Pulmonary artery endothelial cell (primary cell): ENCODE results near the gene TRAPPC14. TPM values are rescaled to one million over a fixed set of nuclear protein-coding genes. Genes with fewer than 3 reads are reported as not detected.
A peak's percentile ranks its signal among the peaks of the same experiment; 100 is the strongest.

ENCODE experiments used
- DNase-seq: peaks from one replicate; pipeline ENCODE4 v3.0.0-alpha.2; 2011; ENCODE audit warnings: low read depth, low spot score
- total RNA-seq: library from RNA; depleted of rRNA; stranded (reverse); fragments of >200 nt; gene quantifications from 2 replicates; pipeline ENCODE4 v1.2.3, GENCODE V29; 2014

Gene TRAPPC14
- total RNA-seq, 1 donor from 2014 or later: 6.3 TPM

DNA sequence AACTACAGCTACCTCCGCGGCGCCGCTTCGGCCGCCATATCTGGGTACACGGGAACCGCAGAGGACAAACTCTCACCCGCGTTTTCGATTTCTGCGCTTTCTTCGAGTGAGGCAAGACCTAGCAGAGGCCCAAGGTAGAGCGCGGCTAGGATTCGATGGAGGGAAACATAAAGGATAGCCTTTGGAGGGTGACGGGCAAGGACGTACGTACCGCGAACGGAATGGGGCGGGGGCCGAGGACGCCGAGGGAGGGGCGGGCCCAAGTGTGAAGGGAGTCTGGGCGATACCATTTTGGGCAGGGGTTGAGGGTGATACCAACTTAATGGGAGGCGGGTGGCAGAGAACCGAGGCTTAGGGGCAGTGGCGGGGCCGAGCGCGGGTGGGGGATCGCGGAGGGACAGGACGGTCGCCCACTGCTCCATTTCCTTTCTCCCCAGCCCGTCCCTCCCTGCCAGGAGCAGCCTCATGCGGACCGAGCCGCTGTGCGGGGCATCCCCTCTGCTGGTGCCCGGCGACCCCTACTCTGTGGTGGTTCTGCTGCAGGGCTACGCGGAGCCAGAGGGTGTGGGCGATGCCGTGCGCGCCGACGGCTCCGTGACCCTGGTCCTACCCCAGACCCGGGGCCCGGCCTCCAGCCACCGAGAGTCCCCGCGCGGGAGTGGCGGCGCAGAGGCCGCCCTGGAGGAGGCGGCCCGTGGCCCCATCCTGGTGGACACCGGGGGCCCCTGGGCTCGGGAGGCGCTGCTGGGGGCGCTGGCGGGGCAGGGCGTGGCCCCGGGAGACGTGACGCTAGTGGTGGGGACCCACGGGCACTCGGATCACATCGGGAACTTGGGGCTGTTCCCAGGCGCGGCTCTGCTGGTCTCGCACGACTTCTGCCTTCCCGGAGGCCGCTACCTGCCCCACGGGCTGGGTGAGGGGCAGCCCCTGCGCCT is 31.3 kb downstream of the TRAPPC14 start, which contains the start of gene MBLAC1:
Gene MBLAC1, plus strand, starts transcription at position 37 of the 935 bp plus-strand sequence. Its CDS starts 429 bp downstream, at position 466.
- DNase-seq: peak; percentile 79

DNA sequence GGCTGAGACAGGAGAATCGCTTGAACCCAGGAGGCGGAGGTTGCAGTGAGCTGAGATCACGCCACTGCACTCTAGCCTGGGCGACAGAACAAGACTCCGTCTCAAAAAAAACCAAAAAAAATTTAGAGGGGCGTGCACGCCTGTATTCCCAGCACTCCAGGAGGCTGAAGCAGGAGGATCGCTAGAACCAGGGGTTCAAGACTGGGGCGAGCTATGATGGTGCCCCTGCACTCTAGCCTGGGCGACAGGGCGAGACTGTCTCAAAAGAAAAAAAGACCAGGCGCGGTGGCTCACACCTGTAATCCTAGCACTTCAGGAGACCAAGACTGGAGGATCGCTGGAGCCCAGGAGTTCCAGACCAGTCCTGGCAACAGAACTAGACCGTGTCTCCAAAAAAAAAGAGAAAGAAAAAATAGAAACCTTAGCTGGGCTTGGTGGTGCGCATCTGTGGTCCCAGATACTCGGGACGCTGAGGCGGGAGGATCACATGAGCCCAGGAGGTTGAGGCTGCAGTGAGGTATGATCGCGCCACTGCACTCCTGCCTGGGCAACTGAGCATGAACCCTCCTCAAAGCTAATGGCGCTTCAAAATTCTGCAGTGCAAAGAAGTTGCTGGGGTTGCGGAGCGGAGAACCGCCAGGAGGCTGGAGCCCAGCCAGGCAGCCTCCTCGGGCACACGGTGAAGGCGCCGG is 32.1 kb downstream of the TRAPPC14 start:
- no peak for DNase-seq

DNA sequence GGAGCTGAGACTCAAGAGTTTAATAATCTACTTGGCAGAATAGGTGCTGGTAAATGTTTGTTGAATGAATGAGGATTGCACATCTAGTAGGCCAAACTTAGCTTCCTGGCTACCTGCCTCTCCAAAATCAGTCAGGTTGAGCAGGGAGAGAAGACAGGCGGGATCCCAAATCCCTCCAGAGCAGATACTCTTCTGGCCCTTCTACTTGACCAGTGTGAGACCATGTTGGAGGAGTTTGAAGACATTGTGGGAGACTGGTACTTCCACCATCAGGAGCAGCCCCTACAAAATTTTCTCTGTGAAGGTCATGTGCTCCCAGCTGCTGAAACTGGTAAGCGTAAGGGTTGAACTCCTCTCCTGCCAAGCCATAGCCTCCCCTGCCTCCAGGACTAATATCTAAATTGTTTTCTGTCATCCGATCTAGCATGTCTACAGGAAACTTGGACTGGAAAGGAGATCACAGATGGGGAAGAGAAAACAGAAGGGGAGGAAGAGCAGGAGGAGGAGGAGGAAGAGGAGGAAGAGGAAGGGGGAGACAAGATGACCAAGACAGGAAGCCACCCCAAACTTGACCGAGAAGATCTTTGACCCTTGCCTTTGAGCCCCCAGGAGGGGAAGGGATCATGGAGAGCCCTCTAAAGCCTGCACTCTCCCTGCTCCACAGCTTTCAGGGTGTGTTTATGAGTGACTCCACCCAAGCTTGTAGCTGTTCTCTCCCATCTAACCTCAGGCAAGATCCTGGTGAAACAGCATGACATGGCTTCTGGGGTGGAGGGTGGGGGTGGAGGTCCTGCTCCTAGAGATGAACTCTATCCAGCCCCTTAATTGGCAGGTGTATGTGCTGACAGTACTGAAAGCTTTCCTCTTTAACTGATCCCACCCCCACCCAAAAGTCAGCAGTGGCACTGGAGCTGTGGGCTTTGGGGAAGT is 34.0 kb downstream of the TRAPPC14 start:
- DNase-seq: no peak

DNA sequence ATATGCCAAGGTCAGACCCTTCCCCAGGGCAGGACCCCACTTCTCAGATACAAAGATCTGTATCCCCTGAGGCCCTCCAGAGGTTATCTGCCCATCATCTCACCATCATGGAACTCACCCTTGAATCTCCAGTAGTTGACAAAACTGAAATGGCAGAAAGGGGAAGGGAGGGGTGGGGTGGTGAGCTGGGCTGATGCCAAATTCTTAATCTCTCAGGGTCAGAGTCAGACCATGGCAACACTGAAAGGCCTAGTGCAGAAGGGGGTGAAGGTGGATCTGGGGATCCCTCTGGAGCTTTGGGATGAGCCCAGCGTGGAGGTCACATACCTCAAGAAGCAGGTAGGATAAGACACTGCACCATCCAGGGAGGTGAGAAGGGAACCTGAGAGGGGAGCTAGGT is 36.0 kb downstream of the TRAPPC14 start:
- no peak for DNase-seq

DNA sequence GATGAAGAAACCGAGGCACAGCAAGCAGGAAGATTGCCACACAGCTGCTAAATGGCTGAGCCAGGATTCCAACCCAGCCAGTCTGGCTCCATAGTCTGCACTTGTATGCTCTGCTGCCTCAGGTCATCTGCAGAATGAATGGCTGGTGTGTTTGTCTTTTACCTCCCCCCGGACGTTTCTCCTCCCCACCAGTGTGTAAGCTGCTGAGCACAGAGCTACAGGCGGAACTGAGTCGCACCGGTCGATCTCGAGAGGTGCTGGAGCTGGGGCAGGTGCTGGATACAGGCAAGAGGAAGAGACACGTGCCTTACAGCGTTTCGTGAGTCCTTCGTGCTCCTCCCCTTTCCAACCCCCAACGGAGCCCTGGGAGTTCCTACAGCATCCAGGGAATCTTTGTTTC is 36.5 kb downstream of the TRAPPC14 start:
- no peak for DNase-seq

DNA sequence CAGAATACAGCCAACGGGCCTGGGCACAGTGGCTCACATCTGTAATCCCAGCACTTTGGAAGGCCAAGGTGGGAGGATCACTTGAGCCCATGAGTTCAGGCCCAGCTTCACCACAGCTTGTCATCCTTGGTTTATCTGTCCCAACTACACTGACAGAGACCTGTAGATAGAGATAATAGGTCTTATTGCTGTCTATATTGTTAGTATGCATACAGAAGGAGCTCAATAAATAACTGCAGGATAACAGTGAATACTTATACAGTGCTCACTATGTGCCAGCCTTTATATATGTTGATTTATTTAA is 37.8 kb downstream of the TRAPPC14 start:
- no peak for DNase-seq

DNA sequence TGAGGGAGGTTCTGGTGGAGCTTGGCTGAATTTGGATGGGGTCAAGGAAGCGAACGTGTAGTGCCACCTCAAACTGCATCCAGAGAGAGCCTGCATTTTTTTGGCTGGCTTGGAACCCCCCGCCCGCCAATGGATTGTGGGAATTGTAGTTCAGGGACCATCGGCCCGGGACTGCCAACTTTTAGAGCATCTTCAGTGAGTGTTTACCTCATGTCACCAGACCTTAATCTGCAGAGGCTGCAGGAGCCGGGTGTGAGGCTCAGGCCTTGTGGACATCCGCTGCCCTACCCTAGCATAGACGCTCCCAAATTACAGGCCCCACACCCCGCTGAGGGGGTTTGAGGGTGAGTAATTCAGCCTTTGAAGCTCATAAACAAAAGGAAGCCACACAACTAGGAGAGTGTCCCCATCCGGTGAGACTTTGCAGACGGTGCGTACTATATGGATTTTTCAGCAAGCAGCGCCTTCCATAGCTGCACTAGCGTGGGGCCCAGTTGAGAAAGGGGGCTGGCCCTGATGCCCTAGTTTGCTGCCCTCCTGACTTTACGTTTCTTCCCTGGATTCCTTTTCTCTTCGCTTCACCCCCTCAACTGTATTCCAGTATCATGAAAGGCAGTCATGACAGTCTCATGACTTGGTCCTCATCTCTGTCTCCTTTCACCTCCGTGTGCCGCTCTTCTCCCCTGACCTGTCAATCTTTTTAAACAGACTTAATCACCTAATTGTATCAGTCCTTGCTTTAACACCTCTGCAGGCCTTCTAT is 38.4 kb downstream of the TRAPPC14 start:
- no peak for DNase-seq

DNA sequence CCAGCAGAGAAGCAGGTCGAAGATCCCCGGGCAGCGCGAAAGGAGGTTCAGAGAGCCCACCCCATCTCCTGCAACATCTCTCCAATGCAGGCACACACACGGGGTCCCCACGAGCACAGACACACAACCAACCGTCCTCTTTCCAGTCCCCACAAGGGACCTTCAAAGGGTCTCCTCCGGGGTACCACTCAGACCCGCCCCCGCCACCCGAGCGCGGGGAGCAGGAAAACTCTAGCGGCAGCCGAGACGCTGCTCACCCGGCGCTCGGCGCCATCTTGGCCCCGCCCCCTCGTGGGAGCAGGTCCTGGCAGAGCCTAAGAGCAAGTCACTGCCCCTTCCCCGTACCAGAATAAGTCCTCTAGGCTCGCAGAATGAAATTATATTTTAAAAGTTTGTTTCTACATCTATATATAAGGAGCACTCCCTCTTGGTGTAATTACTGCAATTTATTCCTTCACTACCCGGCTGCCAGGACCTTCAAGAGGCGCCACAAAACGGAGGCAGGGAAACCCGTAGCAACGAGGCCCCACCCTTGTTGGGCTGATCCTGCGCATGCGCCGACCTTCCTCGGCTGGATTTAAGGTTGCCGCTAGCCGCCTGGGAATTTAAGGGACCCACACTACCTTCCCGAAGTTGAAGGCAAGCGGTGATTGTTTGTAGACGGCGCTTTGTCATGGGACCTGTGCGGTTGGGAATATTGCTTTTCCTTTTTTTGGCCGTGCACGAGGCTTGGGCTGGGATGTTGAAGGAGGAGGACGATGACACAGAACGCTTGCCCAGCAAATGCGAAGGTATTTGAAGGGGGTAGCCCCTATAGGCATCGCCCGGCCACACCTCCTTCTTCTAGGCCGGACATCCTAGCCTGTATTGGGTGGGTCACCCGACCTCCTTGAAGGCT is 39.2 kb downstream of the TRAPPC14 start, which contains the start of the genes CNPY4 and TAF6:
Gene CNPY4, plus strand, starts transcription at position 563 of the 898 bp plus-strand sequence. Its CDS starts 111 bp downstream, at position 674.
Gene TAF6, minus strand, starts transcription at position 287 of the 898 bp plus-strand sequence. CDS start 5,149 bp downstream, outside the sequence.
- DNase-seq: peak; percentile 80

DNA sequence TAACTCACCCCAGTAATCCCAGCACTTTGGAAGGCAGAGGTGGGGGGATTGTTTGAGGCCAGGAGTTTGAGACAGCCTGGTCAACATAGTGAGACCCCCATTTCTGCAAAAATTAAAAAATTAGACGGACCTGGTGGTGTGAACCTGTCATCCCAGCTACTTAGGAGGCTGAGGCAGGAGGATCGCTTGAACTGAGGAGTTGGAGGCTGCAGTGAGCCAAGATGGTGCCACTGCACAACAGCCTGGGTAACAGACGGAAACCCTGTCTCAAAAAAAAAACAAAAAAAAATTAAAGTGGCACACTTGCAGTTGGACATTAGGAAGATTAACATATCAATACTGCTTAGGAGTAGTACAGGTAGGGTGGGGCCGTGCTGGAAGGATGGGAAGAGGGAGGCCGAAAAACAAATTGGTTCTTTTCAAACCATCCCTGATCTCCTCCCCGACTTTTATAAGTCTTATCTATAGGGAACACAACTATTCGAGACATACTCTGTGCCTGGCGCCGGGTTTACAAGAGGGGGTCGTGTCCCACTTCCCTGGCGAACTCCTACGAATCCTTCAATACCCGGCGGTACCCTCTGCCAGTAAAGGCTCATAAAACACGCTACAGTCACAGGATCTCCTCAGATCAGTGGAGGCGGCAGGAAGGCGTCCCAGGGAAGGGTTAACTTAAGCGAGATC is 40.0 kb downstream of the TRAPPC14 start:
- no peak for DNase-seq

DNA sequence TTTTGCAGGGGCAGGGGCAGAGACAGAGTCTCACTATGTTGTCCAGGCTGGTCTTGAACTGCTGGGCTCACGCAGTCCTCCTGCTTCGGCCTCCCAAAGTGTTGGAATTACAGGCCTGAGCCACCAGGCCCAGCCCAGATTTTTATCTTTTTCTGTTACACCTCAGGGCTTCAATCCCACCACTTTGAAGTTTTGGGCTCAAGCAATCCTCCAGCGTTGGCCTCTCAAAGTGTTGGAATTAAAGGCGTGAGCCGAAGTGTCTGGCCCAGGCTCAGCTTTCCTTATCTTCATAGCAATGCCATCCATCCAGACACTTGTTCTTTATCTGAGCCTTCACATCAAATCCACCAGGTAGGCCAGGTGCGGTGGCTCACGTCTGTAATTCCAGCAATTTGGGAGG is 43.5 kb downstream of the TRAPPC14 start:
- no peak for DNase-seq

DNA sequence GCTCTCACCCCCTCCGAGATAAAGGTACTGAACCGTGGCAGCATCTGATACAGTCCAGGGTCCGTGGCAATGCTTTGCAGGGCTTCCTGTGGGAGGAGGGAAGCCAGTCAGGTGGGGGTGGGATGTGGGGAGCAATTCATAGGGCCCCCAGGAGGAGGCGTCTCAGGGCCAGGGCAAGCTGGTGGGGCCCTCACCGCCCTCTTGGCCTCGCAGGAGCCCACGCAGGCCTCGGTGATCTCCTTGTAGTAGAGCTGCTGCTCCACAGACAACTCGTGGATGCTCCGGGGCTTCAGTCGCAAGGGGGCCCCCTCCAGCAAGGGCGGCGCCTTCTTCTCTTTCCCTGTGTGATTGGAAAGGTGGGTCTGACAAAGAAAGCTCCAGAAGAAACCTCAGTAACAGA is 46.6 kb downstream of the TRAPPC14 start:
- no peak for DNase-seq

DNA sequence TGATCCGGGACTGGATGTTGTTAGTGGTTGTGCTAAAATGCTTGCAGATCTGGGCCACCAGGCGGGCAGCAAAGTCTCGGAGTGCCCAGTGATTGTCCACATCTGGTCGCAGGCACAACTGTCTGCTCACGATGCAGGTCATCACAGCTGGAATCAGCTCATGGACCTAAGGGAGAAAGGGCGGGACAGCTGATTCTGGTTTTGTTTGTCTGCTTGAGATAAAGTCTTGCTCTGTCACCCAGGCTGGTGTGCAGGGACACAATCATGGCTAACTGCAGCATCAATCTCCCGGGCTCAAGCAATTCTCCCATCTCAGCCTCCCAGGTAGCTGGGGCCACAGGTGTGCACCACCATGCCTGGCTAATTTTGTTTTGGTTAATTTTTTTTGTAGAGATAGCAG is 47.4 kb downstream of the TRAPPC14 start:
- DNase-seq: no peak

DNA sequence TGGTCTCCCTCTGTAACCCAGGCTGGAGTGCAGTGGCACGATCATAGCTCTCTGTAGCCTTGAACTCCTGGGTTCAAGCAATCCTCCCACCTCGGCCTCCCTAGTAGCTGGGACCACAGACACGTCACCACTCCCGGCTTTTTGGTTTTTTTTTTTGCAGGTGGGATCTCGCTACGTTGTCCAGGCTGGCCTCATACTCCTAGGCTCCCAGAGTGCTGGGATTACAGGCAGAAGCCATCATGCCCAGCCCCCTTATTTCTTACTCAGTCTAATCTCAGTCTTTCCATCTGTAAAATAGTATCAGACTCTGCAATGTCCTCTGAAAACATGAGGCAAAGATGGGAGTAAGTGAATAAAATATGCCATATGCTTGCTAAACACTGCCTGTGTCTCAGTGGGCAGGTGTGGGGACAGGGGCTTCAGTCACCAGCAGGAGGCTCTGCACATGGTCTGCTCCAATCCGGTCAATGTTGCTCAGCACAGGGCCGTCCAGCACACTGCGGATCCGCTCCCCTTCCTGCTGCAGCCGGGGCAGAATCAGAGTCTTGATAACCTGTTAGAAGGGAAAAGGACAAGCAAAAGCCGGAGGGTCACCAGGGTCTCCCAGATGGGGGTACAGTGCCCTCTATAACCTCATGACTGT is 48.9 kb downstream of the TRAPPC14 start:
- DNase-seq: no peak

DNA sequence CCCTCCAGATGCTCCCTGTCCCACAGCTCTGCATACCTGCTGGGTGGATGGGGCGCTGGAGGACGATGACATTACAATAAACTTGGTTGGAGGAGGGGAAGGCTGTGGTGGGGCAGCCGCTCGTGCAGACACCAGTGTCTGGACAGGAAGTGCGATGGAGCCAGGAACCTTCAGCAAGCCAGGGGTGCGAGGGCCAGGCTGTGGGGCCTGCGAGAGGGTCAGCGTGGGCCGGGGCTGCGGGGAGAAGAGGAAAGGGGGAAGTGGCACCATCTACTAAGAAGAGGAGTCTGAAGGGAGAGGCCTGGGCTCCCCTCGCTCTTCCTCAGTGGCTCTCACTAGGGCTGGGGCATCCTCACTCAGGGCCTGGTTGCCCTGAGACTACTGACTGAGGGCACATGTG is 50.6 kb downstream of the TRAPPC14 start:
- no peak for DNase-seq

DNA sequence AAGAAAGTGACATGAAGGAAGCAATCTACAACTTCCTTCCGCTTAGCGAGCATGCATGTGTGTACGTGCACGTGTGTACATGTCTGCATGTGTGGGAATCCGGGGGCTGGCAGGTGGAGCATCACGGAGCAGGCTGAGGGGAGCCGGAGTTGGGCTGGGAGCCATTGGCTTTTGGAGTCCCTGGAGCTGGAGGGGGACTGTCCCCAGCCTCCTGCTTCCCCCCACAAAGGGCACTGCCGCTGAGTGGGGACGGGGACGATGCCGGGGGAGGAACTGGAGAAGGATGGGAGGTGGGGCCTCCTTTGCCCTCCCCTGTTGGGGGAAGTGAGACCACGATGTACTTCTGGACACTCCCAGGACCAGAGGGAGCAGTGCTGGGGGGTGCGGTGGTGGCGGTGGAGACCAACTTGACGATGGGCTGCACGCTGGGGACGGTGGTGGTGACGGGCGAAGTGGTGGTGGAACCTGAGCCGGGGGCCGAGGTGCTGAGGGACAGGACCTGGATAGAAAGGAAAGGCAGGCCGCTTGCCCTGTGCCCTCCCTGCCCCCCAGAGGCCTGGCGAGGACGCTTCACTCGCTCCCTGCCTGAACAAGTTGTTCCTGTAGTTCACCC is 51.3 kb downstream of the TRAPPC14 start:
- no peak for DNase-seq

DNA sequence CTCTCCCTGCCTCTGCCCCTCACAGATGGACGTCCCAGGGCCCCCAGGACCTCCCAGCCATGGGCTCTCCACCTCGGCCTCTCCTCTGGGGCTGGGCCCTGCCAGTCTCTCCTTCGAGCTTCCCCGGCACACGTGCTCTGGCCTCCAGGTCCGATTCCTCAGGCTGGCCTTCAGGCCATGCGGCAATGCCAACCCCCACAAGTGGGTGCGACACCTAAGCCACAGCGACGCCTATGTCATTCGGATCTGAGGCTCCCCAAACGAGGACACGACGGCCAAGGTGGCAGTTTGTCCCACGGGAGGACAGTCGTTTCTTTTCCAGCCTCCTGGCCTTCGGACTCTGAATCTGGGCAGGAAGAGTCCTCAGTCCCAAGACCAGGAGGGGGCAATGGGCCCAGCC is 51.9 kb downstream of the TRAPPC14 start:
- no peak for DNase-seq

DNA sequence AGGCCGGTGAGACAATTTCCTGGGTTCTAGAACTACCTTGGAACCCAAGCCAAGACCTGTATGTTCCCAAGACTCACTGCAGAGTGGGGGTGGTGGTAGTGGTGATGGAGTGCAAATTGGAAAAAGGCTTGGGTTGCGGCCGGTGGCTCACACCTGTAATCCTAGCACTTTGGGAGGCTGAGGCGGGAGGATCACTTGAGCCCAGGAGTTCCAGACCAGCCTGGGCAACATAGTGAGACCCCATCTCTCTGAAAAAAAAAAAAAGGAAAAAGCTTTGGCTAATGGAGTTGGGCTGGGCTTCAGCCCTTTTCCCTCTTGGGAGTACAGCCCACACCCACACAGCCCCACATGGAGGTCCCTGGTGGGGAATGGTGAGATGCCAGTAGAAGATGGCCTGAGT is 53.0 kb downstream of the TRAPPC14 start:
- DNase-seq: no peak
